Tibial nerve (tissue), 4 donors: ENCODE results near the gene KIAA1210. TPM values are rescaled to one million over a fixed set of nuclear protein-coding genes. Genes with fewer than 3 reads are reported as not detected.

Source experiments
- DNase-seq, 2 donors: peaks; one replicate each; pipeline ENCODE4 v3.0.0-alpha.2; 2019; ENCODE audit warnings: low spot score in 2 of 2
- H3K27ac ChIP-seq, 4 donors: fragments of 200-600 bp; sonication (generic) in 3 of 4; one replicate each; pipeline ENCODE4 v1.5.1; 2017 to 2019; ENCODE audit warnings: mild to moderate bottlenecking in 1 of 4
- H3K27me3 ChIP-seq, 2 donors: fragments of 200-600 bp; sonication (generic) in 1 of 2; one replicate each; pipeline versions ENCODE4 v1.5.1 to v1.6.0; 2017 to 2019
- H3K36me3 ChIP-seq, 3 donors: fragments of 200-600 bp; sonication (generic); one replicate each; pipeline ENCODE4 v1.5.1; 2018 to 2019
- H3K4me1 ChIP-seq, 4 donors: fragments of 200-600 bp; sonication (generic) in 3 of 4; one replicate each; pipeline ENCODE4 v1.5.1; 2017 to 2019
- H3K4me3 ChIP-seq, 4 donors: fragments of 200-600 bp; sonication (generic) in 3 of 4; one replicate each; pipeline ENCODE4 v1.5.1; 2017 to 2019; ENCODE audit warnings: mild to moderate bottlenecking in 1 of 4, moderate library complexity in 1 of 4
- H3K9me3 ChIP-seq, 4 donors: fragments of 200-600 bp; sonication (generic) in 3 of 4; one replicate each; pipeline ENCODE4 v1.5.1; 2017 to 2019
- EP300 ChIP-seq, 2 donors: sonication (generic); formaldehyde crosslinking; IDR thresholded peaks; one replicate each; pipeline ENCODE4 v1.6.1; 2017; ENCODE audit warnings: antibody characterized with exemption in 2 of 2, mild to moderate bottlenecking in 1 of 2
- POLR2A ChIP-seq, 2 donors: fragments of 450-650 bp; IDR thresholded peaks; one replicate each; pipeline ENCODE4 v1.6.1; 2017; ENCODE audit warnings: antibody characterized with exemption in 2 of 2, mild to moderate bottlenecking in 2 of 2, moderate library complexity in 2 of 2
- WGBS, 2 donors: methylation state at CpG; one replicate each; pipeline ENCODE4 v1.1.5; 2018; 5-methylcytosine and 5-hydroxymethylcytosine counted together
- total RNA-seq, 4 donors: library from RNA; depleted of rRNA; stranded (reverse); fragments of >200 nt; gene quantifications; one replicate each; pipeline ENCODE4 v1.1.0, GENCODE V29; 2016
- TF ChIP-seq, protein P1 (sequence below), 5 experiments: fragments of 200-600 bp in 3 of 5; fragments of 450-650 bp in 2 of 5; sonication (generic) in 3 of 5; IDR thresholded peaks; one replicate each; pipeline ENCODE4 v1.5.1; 2016 to 2019; ENCODE audit warnings: antibody characterized with exemption in 5 of 5, mild to moderate bottlenecking in 3 of 5, moderate library complexity in 2 of 5

Gene KIAA1210
- total RNA-seq, 4 donors from 2014 or later, result not detected

- no peak overlapping the region for H3K4me3 ChIP-seq
- TF ChIP-seq EP300 (IDR thresholded peaks at IDR 0.05) (no peak), POLR2A (IDR thresholded peaks at IDR 0.05) (no peak)
- TF ChIP-seq, protein P1, sequence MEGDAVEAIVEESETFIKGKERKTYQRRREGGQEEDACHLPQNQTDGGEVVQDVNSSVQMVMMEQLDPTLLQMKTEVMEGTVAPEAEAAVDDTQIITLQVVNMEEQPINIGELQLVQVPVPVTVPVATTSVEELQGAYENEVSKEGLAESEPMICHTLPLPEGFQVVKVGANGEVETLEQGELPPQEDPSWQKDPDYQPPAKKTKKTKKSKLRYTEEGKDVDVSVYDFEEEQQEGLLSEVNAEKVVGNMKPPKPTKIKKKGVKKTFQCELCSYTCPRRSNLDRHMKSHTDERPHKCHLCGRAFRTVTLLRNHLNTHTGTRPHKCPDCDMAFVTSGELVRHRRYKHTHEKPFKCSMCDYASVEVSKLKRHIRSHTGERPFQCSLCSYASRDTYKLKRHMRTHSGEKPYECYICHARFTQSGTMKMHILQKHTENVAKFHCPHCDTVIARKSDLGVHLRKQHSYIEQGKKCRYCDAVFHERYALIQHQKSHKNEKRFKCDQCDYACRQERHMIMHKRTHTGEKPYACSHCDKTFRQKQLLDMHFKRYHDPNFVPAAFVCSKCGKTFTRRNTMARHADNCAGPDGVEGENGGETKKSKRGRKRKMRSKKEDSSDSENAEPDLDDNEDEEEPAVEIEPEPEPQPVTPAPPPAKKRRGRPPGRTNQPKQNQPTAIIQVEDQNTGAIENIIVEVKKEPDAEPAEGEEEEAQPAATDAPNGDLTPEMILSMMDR (IDR thresholded peaks at IDR 0.05), result no peak
- no peaks in the 10 kb centered on the region for H3K4me1 ChIP-seq
- H3K27ac ChIP-seq, result no peak overlapping the region
- no peaks in the 10 kb centered on the region for H3K9me3 ChIP-seq
- H3K36me3 ChIP-seq, result no peaks in the 10 kb centered on the region
- H3K27me3 ChIP-seq, result no peaks in the 10 kb centered on the region
- DNase-seq, result no peak
Measured at GRCh38 chrX:119095936-119096335, 31.7 kb downstream of the KIAA1210 start.

- 71 to 80% methylated on average over 3 of the region's 3 CpGs for WGBS, 2 donors
- H3K4me1 ChIP-seq, result no peaks in the 10 kb centered on the region
- TF ChIP-seq, protein P1 (IDR thresholded peaks at IDR 0.05), result no peak
- no peak for TF ChIP-seq EP300 (IDR thresholded peaks at IDR 0.05)
- no peaks in the 10 kb centered on the region for H3K36me3 ChIP-seq
- no peak for DNase-seq
- no peak overlapping the region for H3K27ac ChIP-seq
- H3K9me3 ChIP-seq, result no peaks in the 10 kb centered on the region
- no peaks in the 10 kb centered on the region for H3K27me3 ChIP-seq
- H3K4me3 ChIP-seq, result no peak overlapping the region
Measured at GRCh38 chrX:119094819-119095218, 32.8 kb downstream of the KIAA1210 start.

DNA sequence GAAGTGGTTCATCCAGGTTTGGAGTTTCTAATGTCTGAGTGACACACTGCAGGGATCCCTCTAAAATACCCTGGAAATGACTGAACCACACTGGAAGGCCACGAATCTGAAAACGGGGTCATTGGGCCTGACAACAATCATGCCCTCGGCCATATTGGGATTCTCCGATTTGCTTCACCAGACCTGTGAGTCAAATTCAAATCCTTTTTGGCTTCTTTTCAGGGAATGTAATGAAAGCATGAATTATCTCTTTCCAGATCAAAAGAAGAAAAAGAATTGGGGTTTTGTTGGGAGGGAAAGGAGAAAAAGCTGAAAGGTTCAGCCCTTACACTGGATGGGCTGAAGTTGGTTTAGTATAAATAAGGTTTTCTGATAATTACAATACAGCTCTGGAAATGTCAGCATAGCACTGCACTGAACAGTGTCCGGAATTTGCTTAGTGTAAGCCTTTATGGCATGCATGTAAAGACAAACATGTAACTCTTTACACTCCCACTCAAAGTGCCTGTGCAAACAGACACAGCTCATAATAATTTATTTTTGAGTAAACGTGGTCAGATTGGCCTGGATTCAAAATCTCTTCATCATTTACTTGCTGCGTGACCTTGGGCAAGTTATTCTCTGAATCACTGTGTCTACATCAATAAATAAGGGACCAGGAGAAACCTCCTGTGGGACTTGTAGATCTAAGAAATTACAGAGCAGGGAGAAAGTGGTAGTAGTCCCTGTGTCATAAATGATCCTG is 33.4 kb downstream of the KIAA1210 start:
- TF ChIP-seq, protein P1 (IDR thresholded peaks at IDR 0.05), result no peak
- no peak for TF ChIP-seq EP300 (IDR thresholded peaks at IDR 0.05)
- no peak for TF ChIP-seq POLR2A (IDR thresholded peaks at IDR 0.05)

GRCh38 chrX:119090627-119091026 is 37.0 kb downstream of the KIAA1210 start:
- Histone ChIP-seq H3K4me1 (no peaks in the 10 kb centered on the region), H3K36me3 (no peaks in the 10 kb centered on the region), H3K9me3 (no peaks in the 10 kb centered on the region), H3K4me3 (no peak overlapping the region), H3K27me3 (no peaks in the 10 kb centered on the region), H3K27ac (no peak overlapping the region)
- DNase-seq, result no peak
- TF ChIP-seq, protein P1 (IDR thresholded peaks at IDR 0.05), result no peak
- TF ChIP-seq EP300 (IDR thresholded peaks at IDR 0.05), result no peak
- no peak for TF ChIP-seq POLR2A (IDR thresholded peaks at IDR 0.05)
- WGBS, 2 donors, result 83 to 96% methylated on average over 1 of the region's 1 CpG

More for the DNA sequence above, 33.4 kb downstream of the KIAA1210 start:
- Histone ChIP-seq H3K9me3 (no peaks in the 10 kb centered on the region), H3K27me3 (no peaks in the 10 kb centered on the region), H3K27ac (no peak overlapping the region), H3K4me3 (no peak overlapping the region), H3K4me1 (no peaks in the 10 kb centered on the region), H3K36me3 (no peaks in the 10 kb centered on the region)
- no peak for DNase-seq
- 41 to 54% methylated on average over 7 of the region's 7 CpGs for WGBS, 2 donors

DNA sequence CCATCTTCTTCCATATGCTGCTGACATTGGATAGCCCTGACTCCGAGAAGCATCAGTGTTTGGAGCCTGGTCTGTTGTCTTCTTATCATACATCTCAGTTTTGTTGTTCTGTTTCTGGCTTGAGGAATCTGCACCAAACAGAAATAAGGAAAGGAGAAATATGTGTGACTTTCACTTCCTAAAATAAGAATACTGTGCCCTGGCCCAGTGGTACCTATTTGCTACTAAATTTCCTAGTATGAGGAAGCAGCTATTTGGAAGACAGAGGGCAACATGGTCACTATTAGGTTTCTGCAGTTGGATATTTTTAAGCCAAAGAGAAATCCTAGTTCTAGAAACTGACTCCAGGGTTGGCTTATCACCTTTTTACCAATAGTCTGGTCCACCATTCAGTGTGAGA is 38.0 kb downstream of the KIAA1210 start:
- Histone ChIP-seq H3K9me3 (no peaks in the 10 kb centered on the region), H3K27me3 (no peaks in the 10 kb centered on the region), H3K36me3 (no peaks in the 10 kb centered on the region), H3K4me3 (no peak overlapping the region), H3K27ac (no peak overlapping the region), H3K4me1 (no peaks in the 10 kb centered on the region)
- no peak for DNase-seq
- WGBS, 2 donors, result 89 to 90% methylated on average over 1 of the region's 1 CpG
- TF ChIP-seq, protein P1 (IDR thresholded peaks at IDR 0.05), result no peak
- TF ChIP-seq POLR2A (IDR thresholded peaks at IDR 0.05) (no peak), EP300 (IDR thresholded peaks at IDR 0.05) (no peak)
